GM12891 (cell line): ENCODE data around the gene FIG4.

ENCODE experiments used
- POLR2A ChIP-seq: IDR thresholded peaks from 2 replicates; pipeline ENCODE4 v1.6.1; 2011; ENCODE audit warnings: low read depth, low read length, control low read depth
- POLR2AphosphoS5 ChIP-seq: IDR thresholded peaks from 2 replicates; pipeline ENCODE4 v1.6.1; 2011; ENCODE audit warnings: low read depth, low read length, control low read depth
- SPI1 ChIP-seq: IDR thresholded peaks from 2 replicates; pipeline ENCODE4 v1.6.1; 2011; ENCODE audit warnings: low read depth, low read length, control low read depth
- TAF1 ChIP-seq: IDR thresholded peaks from 2 replicates; pipeline ENCODE4 v1.6.1; 2011; ENCODE audit warnings: low read depth, low read length, control low read depth

DNA sequence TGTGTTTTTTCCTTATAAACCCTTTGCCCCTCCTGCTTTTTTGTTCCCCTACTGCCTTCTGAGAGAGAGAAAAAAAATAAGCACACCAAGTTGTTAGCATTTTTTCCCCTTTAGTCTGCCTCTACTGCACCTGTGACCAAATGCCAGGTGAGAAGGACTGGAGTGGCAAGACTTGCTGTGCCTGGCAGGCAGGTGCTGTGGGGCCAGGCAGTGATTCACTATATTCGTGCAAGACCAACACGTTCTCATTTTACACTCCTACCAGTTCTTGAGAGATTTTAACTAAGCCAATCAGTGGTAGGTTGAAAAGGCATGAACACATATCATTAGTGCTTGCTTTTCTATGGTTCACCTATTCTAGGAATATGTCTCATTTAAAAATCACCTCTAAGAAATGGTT lies 109.7 kb downstream of the FIG4 start:
- TF ChIP-seq TAF1 (no peak), POLR2AphosphoS5 (no peak), POLR2A (no peak), SPI1 (no peak)
